HG03571 (cell line): Measurements from ENCODE around the gene FXYD5.

Experiments
- ATAC-seq: cut with Tn5 transposase; IDR thresholded peaks from one replicate; pipeline ENCODE4 v1.9.1; 2021; ENCODE audit not compliant: unreplicated experiment

Gene FXYD5

DNA sequence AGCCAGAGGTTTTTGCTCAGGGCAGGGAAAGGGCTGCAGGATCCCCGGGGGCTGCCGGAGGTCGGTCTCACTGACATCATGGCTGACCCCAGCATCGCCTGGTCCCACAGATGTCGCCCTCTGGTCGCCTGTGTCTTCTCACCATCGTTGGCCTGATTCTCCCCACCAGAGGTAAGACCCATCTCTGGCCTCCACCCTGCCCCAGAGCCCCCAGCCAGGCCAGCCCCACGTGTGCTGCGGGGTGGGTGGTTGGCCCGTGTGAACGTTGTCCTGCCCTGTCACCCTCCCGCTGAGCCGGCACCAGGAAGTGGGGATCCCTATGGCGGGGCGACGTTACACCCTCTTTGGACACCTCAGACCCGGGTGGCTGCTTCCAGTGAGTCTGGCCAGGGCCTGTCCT is 906 bp downstream of the FXYD5 start:
- no peak for ATAC-seq

GRCh38 chr19:35155981-35156672 is 1.6 kb downstream of the FXYD5 start:
- ATAC-seq, result no peak

GRCh38 chr19:35156673-35157014 is 2.1 kb downstream of the FXYD5 start:
- no peak for ATAC-seq

DNA sequence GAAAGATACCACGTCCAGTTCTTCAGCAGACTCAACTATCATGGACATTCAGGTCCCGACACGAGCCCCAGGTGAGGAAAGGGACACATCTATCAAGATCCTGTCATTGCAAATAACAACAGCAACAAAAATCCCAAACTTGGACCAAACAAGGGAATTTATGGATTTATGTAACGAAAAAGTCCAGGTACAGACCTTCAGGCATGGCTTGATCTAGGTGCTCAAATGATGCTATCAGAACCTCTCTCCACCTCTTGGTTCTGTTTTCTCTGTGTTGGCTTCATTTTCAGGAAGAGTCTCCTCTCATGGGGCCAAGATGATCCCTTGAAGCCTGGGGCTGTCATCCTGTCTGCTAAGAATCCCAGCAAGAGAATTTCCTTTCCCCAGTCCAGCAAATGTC is 2.9 kb downstream of the FXYD5 start:
- no peak for ATAC-seq

DNA sequence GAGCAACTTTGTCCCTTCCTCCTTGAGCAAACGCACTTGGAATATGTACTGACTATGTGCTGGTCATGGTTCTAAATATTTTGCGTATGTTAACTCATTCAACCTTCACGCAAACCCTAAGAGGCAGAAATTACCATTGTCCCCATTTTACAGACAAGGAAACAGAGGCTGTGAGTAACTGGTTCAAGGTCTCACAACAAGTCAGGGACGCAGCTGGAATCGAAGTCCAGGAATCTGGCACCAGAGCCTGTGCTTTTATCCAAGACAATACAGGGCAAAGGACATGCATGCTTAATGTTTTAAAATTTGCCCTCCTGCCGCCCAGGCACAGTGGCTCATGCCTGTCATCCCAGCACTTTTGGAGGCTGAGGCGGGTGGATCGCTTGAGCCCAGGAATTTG is 5.1 kb downstream of the FXYD5 start:
- no peak for ATAC-seq

DNA sequence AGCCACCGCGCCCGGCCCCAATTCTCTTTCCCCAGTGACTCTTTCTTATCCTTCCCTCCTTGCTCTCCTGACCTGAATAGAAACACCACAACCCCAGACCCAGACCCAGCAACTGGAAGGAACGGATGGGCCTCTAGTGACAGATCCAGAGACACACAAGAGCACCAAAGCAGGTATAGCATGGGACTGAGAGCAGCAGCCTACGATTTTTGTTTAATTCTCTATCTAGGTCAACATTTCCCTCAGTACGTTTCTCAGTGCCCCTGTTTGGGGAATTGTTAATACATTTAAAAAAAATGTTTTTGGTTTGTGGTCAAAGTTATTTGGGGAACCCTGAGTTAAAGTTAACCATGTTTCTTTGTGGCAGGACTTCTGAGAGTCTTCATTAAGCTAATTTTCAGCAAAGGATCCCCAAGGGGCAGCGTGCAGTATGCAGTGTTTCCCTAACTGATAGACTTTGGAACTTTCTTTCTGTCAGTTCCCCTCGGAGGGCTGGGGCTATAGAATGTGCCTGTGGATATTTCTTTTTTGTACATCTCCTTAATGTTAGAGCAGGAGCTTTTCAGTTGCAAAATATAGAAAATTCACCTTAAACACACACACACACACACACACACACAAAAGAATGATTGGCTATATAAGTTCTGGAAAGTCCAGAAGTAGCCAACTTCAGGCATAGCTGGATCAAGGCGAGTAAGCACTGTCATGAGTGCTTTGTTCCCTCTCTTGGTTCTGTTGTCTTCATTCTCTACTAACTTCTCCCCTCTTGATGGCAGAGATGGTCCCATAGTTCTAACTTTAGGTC is 6.3 kb downstream of the FXYD5 start:
- no peak for ATAC-seq

- ATAC-seq, result no peak
These were observed 6.9 kb downstream of the FXYD5 start for GRCh38 chr19:35161434-35161743.

DNA sequence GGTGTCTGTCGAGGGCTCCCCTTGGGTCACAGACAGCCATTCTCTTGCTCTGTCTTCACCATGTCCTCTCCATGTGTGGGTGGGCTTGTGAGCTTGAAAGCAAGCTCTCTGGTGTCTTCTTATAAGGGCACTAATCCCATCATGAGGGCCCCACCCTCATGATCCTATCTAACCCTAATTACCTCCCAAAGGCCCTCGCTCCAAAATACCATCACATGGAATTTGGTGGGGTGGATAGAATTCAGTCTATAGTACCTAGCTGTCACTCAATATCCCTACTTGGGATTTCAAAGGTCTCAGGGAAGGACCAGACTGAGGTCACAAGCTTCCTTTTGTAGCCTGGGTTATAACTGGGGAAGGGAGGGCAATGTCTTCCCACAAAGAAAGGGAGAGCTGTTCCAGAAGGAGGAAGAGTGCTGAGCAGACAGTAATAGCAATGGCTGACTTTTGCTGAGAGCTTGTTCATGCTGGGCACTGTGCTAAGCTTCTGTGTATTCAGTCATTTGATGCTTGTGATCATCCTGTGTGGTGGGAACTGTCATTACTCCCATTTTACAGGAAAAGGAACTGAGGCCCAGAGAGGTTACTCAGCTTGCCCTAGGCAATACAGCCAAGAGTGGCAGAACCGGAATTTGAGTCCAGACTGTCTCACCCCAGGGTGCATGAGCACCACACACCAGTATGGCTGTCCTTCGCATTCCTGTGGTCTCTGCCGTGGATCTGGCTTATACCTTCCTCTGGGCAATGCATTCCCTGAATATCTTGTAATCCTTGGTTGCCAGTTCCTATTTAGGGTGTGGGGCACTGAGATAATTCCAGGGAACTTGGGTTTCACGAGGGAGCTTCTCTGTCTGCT is 8.2 kb downstream of the FXYD5 start:
- ATAC-seq, result no peak

GRCh38 chr19:35164418-35164817 is 9.9 kb downstream of the FXYD5 start:
- no peak for ATAC-seq

GRCh38 chr19:35165200-35166058 is 10.9 kb downstream of the FXYD5 start:
- ATAC-seq, result no peak

DNA sequence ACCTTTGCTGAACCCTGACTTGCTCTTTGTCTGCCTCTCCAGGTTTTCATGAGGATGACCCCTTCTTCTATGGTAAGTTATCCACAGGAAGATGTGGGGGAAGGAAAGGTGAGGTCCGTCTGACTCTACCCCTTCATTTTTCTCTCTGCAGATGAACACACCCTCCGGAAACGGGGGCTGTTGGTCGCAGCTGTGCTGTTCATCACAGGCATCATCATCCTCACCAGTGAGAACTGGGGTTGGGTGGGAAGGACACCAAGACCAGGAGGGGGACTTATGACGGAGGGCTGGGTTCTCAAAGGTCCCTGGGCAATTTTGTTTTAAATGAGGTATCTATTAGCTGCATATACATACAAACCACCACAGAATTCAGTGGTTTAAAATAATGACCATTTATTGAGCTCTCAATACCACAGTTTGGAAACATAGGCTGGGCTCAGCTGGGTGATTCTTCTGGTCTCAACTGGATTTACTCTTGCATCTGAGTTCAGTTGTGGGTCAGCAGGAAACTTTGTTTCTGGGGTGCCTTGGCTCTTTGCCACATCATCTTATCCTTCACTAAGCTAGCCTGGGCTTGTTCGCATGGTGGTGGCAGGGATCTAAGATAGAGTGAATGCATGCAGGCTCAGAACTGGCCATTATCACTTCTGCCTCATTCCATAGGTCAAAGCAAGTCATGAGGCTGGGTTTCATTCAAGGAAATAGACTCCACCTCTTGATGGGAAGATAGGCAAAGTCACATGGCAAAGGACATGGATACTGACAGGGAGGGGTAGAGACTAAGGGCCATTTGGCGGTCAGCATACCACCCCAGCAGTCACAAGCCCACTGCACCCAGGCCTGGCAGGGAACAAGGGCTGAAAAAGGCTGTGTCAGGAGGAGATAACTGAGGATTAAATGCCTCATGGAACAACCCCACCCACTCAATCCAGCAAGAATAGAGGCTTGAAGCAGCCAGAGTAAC is 11.8 kb downstream of the FXYD5 start:
- ATAC-seq, result no peak

DNA sequence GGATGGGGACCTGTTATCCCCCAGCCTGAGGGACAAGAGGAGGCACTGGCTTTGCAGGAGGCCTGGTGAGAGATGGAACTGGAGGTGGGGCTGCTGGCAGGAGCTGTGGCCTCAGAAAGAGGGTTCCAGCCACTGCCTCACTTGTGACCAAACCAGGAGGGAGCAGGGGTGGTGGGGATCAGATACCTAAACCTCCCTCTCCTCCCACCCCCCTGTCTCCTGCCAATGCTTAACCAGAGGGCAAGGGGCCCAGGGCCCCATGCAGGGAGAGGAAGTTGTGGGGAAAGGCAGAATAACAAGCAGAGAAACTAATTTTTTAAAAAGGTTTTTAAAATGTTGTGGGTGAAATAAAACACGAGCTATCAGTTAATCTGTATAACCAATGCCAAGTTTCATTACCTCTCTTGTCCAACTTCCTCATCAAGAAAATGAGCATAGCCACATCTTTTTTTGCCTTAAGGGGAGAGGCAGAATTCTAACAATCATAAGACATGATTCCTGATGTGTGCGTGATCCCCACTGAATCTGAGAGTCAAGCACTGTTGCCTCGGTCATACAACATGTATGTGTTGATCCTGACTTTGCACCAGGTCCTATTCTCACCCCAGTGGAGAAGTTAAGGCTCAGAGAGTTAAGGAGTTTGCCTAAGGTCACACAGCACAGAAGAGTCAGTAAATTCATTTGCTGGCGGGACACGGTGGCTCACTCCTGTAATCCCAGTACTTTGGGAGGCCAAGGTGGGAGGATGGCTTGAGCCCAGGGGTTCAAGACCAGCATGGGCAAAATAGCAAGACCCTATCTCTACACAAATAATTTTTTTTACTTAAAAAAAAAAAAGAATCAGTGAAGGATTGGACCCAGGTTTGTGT is 12.9 kb downstream of the FXYD5 start:
- no peak for ATAC-seq

GRCh38 chr19:35168196-35168595 is 13.7 kb downstream of the FXYD5 start:
- no peak for ATAC-seq

- ATAC-seq, result no peak
These were observed 14.9 kb downstream of the FXYD5 start for GRCh38 chr19:35169221-35169995.

GRCh38 chr19:35170359-35171061 is 16.0 kb downstream of the FXYD5 start:
- ATAC-seq, result no peak

DNA sequence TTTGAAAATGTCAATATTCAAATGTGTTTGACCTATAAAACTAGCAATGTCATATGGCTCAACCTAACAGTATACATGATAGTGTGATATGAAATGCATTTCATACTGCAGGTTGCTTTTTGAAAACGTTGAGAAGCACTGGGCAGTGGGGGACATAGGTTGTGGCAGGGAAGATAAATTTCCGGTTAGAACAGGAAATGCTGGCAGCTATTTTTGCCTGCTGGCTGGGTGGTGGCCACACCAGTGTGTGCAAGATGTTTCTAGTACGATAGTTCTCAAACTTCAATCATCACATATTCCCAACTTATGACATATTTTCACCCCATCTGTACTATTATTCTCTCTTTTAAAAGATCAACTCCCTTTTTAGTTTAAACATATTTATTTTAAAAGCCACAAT is 17.2 kb downstream of the FXYD5 start:
- no peak for ATAC-seq

DNA sequence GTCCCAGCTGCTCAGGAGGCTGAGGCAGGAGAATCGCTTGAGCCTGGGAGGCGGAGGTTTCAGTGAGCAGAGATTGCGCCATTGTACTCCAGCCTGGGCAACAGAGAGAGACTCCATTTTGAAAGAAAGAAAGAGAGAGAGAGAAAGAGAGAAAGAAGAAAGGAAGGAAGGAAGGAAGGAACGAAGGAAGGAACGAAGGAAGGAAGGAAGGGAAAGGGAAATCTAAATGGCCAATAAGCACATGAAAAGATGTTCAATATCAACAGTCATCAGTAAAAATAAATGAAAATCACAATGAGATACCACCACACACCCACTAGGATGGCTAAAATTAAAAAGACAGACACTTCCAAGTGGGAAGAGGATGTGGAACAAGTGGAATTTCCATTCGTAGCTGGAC is 19.7 kb downstream of the FXYD5 start:
- no peak for ATAC-seq

DNA sequence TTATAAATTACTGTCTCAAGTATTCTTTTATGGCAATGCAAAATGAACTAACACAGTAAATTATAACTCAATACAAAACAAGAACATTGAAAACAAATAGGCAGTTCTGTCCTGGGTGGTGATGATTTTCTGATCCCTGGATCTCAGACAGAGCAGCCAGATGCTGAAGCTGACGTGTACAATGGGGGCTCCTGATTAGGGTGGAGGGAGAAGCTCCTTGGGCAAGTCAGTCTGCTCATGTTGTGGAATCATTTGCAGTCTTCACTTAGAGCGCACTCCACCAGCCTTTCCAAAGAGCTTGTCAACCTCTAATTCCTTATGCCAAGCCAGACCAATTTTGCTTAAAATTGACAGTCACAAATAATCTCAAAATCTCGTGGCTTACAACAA is 21.6 kb downstream of the FXYD5 start:
- no peak for ATAC-seq
